ENCODE results near the gene WWC2.

The WWC2 gene

GRCh38 chr4:183082053-183082452, 17.0 kb upstream of the WWC2 start:
- H3K27ac ChIP-seq: no peak overlapping the region
- POLR2A ChIA-PET (ENCODE audit: low non-redundant PET): no interaction called here
- TF ChIP-seq CTCF (conservative IDR thresholded peaks at IDR 0.05; ENCODE audit: low read depth): no peak
- no peak for DNase-seq (ENCODE audit: low spot score)
- CTCF ChIA-PET: interaction anchor here (0.5 to 0.6 kb wide), 3 partner anchors 14 to 174 kb away, joined by 3 read pairs; no protein-coding TSS in a partner anchor

GRCh38 chr4:183094393-183095198, 4.5 kb upstream of the WWC2 start:
- no peak for TF ChIP-seq CTCF (conservative IDR thresholded peaks at IDR 0.05; ENCODE audit: low read depth)
- ChIA-PET CTCF (interaction anchor here (0.6 kb wide), 1 partner anchor 53 kb away, joined by 3 read pairs; no protein-coding TSS in a partner anchor), POLR2A (ENCODE audit: low non-redundant PET) (no interaction called here)
- DNase-seq (ENCODE audit: low spot score): no peak
- H3K27ac ChIP-seq: no peak overlapping the region

GRCh38 chr4:183095199-183095512, 3.9 kb upstream of the WWC2 start:
- H3K27ac ChIP-seq: no peak overlapping the region
- TF ChIP-seq CTCF (conservative IDR thresholded peaks at IDR 0.05; ENCODE audit: low read depth): no peak
- ChIA-PET CTCF (interaction anchor here (0.6 kb wide), 1 partner anchor 53 kb away, joined by 3 read pairs; no protein-coding TSS in a partner anchor), POLR2A (ENCODE audit: low non-redundant PET) (no interaction called here)
- no peak for DNase-seq (ENCODE audit: low spot score)

- ChIA-PET POLR2A (ENCODE audit: low non-redundant PET) (no interaction called here), CTCF (interaction anchor here (0.8 kb wide), 1 partner anchor 15 kb away, joined by 3 read pairs; no protein-coding TSS in a partner anchor)
- TF ChIP-seq CTCF (conservative IDR thresholded peaks at IDR 0.05; ENCODE audit: low read depth): no peak
- no peak for DNase-seq (ENCODE audit: low spot score)
- H3K27ac ChIP-seq: no peak overlapping the region
Measured at GRCh38 chr4:183096276-183096965, 2.6 kb upstream of the WWC2 start.

DNA sequence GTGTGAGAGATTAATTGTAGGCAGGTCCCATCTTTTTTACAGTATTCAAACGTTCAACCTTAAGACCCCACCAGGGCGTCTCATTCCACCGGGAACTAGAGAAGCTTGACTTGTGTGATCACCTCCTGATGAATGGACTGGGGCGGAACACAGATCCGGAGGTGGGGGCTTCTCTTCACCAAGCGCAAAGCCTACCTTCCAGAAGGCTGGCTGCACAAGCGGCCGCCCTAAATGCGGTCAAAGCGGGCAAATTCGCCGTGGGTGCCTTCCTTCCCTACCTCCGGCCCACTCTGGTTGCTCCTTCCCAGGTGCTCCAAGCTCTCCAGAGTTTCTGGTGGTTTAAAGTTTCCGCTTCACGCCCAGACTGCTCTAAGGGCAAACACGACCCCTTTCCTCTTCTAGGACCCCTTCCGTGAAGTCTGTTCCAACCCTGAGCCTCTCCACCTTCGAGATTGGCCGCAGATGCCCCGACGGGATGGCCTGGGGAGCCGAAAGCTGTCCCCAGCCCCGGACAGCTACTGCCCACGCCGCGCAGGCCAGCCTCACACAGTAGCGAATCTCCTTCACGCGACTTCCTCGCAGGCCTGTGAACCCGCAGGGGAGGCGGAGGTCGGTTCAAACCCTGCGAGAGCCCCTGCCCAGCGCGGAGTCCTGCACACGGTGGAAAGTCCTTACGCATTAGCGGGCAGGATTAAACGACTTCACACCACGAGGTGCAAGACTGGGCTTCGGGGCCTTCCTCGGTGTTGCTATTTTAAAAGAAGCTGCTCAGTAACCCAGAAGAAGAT, 1.6 kb upstream of the WWC2 start:
- no peak for TF ChIP-seq CTCF (conservative IDR thresholded peaks at IDR 0.05; ENCODE audit: low read depth)
- ChIA-PET POLR2A (ENCODE audit: low non-redundant PET) (no interaction called here), CTCF (interaction anchor here (0.5 to 1.1 kb wide), 2 partner anchors 152 to 204 kb away, joined by 3 to 4 read pairs; no protein-coding TSS in a partner anchor)
- peak overlapping the region; percentile 95 for H3K27ac ChIP-seq
- no peak for DNase-seq (ENCODE audit: low spot score)
